GM19099 (cell line): ENCODE results near the gene IL4.

Experiments
- POLR2A ChIP-seq: IDR thresholded peaks from 3 replicates; pipeline ENCODE4 v1.6.1; 2011; ENCODE audit warnings: low read depth; ENCODE audit not compliant: insufficient read length; ENCODE audit errors: extremely low read depth

Gene IL4

GRCh38 chr5:132653716-132654115 is 20.1 kb upstream of the IL4 start:
- no peak for TF ChIP-seq POLR2A

GRCh38 chr5:132655821-132656773 is 17.7 kb upstream of the IL4 start:
- TF ChIP-seq POLR2A = no peak

- no peak for TF ChIP-seq POLR2A
These were observed 16.9 kb upstream of the IL4 start for GRCh38 chr5:132656774-132657355.

- TF ChIP-seq POLR2A = no peak
These were observed 16.0 kb upstream of the IL4 start, which contains the start of gene IL13 for GRCh38 chr5:132657676-132658380. Gene IL13 (plus strand): TSS chr5:132658173. CDS start chr5:132658187, 14 bp downstream.

- no peak for TF ChIP-seq POLR2A
These were observed 15.1 kb upstream of the IL4 start for GRCh38 chr5:132658381-132659302.

GRCh38 chr5:132659598-132660493 is 13.9 kb upstream of the IL4 start:
- no peak for TF ChIP-seq POLR2A

GRCh38 chr5:132661231-132662003 is 12.4 kb upstream of the IL4 start:
- peak; percentile 9 for TF ChIP-seq POLR2A

- TF ChIP-seq POLR2A = no peak
These were observed 11.8 kb upstream of the IL4 start for GRCh38 chr5:132662004-132662401.

- peak; percentile 63 for TF ChIP-seq POLR2A
These were observed 10.6 kb upstream of the IL4 start for GRCh38 chr5:132662925-132663770.

GRCh38 chr5:132663771-132664695 is 9.8 kb upstream of the IL4 start:
- peak; percentile 38 for TF ChIP-seq POLR2A

GRCh38 chr5:132664696-132665209 is 9.0 kb upstream of the IL4 start:
- TF ChIP-seq POLR2A = no peak
